AG10803 (cell line): ENCODE measurements around the gene GEMIN4.
"Not testable (repeated sequence)": the region's sequence is repeated elsewhere in the genome, so short reads cannot be mapped to it uniquely, and the experiment has no call there.

ENCODE experiments used
- DNase-seq: peaks from one replicate; pipeline ENCODE4 v3.0.0; 2010; ENCODE audit warnings: low read depth
- H3K4me3 ChIP-seq: 2 replicates; pipeline ENCODE4 v1.5.1; 2011; ENCODE audit warnings: mild to moderate bottlenecking, low read length, control low read depth
- TF ChIP-seq, protein P1 (sequence below): conservative IDR thresholded peaks from 2 replicates; pipeline ENCODE4 v1.5.1; 2011; ENCODE audit warnings: mild to moderate bottlenecking, low read length, control low read depth, inconsistent platforms

The GEMIN4 gene

DNA sequence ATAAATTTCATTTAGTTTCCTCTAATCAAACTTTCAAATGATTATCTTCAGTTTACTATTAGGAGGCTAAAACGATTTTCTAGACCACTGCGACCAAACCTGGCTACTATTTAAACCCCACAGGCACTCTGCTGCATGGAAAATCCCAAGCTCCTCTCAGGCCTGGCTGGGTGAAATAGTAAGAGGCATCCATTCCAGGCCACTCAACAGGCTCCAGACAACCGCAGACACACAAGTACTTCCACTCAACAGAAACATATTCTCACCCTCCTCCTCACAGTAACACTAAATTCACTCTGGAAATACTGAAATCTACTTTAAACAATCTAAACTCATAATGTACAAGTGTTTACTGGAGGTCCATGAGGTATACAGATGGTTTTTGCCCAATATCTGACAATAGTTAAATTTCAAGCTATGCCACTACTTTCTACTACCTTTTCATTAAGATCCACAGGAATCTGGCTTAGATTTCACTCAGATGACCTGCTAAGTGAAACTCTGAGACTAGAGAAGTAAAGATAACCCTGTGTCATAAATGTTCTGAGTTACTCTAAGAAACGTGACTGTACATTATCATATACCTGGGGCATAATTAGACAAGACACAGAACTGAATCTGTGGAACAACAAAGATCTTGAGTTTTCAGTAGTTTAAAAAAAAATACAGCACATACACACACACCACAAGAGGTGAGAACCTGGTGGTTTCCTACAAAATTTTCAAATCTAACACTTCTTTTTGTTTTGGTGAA lies 47.8 kb downstream of the GEMIN4 start:
- no peak overlapping the region for H3K4me3 ChIP-seq
- DNase-seq, result no peak
- TF ChIP-seq, protein P1, sequence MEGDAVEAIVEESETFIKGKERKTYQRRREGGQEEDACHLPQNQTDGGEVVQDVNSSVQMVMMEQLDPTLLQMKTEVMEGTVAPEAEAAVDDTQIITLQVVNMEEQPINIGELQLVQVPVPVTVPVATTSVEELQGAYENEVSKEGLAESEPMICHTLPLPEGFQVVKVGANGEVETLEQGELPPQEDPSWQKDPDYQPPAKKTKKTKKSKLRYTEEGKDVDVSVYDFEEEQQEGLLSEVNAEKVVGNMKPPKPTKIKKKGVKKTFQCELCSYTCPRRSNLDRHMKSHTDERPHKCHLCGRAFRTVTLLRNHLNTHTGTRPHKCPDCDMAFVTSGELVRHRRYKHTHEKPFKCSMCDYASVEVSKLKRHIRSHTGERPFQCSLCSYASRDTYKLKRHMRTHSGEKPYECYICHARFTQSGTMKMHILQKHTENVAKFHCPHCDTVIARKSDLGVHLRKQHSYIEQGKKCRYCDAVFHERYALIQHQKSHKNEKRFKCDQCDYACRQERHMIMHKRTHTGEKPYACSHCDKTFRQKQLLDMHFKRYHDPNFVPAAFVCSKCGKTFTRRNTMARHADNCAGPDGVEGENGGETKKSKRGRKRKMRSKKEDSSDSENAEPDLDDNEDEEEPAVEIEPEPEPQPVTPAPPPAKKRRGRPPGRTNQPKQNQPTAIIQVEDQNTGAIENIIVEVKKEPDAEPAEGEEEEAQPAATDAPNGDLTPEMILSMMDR, result no peak

DNA sequence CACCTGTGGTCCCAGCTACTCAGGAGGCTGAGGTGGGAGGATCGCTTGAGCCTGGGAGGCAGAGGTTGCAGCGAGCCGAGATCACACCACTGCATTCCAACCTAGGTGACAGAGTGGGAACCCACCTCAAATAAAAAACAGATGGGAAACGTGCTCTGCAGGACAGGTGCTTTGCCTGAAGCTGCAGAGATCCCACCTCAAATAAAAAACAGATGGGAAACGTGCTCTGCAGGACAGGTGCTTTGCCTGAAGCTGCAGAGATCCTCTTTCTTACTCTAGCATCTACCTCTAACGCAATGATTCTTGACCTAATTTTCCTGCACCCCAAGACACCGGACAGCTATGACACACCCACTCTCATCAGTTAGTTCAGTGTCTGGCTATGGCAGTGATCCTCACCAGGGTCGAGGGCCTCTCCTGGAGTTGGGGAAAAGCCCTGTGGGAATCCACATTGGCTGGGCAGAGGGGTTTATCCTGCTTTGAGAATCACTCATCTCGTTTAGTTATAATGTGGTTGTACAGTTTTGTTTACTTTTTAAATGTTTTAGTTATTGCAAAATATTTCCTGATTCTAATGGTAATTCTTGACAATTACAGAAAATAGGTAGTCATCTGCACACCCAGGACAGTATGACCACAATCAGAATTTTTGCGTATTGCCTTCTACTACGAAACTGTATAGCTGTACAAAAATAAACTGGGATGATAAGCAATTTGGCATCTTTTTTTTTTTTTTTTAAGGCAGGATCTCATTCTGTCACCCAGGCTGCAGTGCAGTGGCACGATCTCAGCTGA lies 48.8 kb downstream of the GEMIN4 start:
- TF ChIP-seq, protein P1, result no peak
- no peak overlapping the region for H3K4me3 ChIP-seq
- DNase-seq, result no peak

DNA sequence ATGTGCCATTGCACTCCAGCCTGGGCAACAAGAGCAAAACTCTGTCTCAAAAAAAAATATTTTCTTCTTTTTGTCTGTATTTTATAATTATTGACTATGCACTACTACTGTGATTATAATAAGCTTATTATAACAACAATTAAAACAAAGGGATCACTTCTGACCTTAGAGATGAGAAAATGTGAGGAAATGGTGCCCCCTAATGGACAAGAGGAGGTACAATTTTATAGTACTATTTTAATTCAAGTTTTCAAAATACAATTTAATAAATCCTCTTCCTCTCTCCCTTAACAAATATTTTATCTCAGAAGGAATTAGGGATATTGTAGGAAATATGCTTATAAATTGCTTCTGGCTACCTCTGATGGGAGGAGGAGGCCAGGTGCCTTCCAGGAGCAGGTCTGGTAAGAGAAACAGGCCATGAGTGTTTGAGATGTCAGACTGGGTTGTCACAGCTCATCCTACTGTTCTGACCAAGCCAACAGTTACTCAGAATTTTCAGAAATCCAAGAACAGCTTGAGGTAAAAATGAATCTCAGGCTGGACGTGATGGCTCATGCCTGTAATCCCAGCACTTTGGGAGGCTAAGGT lies 51.5 kb downstream of the GEMIN4 start:
- no peak overlapping the region for H3K4me3 ChIP-seq
- TF ChIP-seq, protein P1, result peak; percentile 63
- DNase-seq, result peak; percentile 40

DNA sequence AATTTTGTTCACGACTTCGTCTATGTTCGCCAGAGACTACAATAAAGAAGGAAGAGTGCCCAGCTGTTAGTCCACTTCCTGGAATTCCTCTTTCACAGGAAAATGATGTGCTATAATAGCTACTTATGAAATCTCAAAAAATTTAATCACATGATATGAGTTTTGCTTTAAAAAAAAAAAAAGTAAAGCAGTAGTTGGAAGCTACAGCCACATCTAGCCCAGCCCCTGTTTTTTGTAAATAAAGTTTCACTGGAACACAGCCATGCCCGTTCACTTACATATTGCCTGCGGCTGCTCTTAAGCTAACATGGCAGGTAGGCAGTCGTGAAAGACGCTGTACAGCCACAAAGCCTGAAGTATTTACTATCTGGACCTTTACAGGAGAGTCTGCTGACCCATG lies 52.7 kb downstream of the GEMIN4 start:
- no peak overlapping the region for H3K4me3 ChIP-seq
- peak; percentile 23 for DNase-seq
- TF ChIP-seq, protein P1, result no peak

DNA sequence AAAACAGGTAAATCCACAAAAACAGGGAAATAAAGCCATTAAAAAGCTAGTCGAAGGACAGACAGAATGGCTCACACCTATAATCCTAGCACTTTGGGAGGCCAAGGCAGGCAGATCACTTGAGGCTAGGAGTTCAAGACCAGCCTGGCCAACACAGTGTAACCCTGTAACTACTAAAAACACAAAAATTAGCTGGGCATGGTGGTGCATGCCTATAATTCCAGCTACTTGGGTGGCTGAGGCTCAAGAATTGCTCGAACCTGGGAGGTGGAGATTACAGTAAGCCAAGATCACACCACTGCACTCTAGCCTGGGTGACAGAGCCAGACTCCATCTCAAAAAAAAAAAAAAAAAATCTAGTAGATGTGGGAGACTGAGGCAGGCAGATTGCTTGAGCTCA lies 54.0 kb downstream of the GEMIN4 start:
- not testable (repeated sequence) for DNase-seq, H3K4me3 ChIP-seq

DNA sequence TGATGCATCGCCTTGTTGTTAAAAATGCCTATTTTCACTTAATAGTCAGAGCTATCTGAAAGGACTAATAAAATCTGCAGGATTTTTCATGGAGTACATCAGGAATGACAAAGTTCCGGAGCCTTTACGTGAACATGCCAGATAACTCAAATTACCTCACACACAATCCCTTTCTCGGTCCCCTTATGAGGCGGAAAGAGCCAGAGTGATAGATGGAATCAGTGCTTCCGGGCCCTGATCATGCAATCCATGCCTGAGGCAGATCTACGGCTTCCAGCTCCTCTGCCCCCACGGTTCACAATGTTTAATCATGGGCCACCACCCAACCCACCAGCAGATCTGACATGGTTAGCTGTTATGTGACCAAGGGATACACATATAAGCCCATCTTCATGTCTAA lies 54.4 kb downstream of the GEMIN4 start:
- DNase-seq, result no peak
- TF ChIP-seq, protein P1, result no peak
- no peak overlapping the region for H3K4me3 ChIP-seq

DNA sequence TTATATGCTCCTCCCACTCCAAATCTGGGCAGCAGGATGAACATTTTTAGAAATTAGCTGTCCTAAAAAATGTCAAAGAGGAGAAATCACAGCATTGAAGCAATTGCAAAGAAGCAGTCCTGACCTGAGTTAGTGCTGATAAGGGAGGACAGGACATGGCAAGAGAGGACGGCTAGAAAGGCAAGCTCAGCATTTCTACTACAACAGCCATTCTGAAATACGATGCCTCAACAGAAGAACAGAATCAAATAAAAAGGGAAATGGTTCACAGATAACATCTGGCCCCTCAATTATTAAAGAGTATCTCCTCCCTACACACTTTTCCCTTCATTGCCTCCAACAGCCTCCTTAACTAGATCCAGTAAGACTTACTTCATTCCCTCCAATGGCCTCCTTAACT lies 55.7 kb downstream of the GEMIN4 start:
- TF ChIP-seq, protein P1, result no peak
- DNase-seq, result no peak
- H3K4me3 ChIP-seq, result no peak overlapping the region
